ENCODE measurements around the gene RWDD4.

RWDD4 gene

GRCh38 chr4:183599690-183600089 lies 59.3 kb downstream of the RWDD4 start:
- no peaks in the 10 kb centered on the region for H3K36me3 Mint-ChIP-seq (ENCODE audit: low read depth)
- H3K27ac Mint-ChIP-seq = no peak overlapping the region
- H3K27me3 Mint-ChIP-seq = peaks cover 3% of the 10 kb centered on the region
- H3K4me1 Mint-ChIP-seq (ENCODE audit: low read depth) = no peaks in the 10 kb centered on the region
- H3K9me3 Mint-ChIP-seq = no peaks in the 10 kb centered on the region
- H3K4me3 Mint-ChIP-seq = no peak overlapping the region

DNA sequence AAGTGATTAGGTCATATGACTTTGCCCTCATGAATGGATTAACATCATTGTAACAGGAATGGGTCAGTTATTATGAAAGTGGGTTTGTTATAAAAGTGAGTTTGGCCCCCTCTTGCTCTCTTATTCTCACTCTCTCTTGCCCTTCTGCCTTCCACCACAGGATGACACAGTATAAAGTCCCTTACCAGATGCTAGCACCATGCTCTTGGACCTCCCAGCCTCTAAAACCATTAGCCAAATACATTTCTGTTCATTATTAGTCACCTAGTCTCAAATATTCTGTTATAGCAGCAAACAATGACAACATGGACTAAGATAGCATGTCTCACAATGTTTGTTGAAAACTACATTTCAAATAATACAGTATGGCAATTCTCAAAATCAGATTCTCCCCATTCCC lies 59.7 kb downstream of the RWDD4 start:
- Mint-ChIP-seq H3K27ac (no peak overlapping the region), H3K4me1 (ENCODE audit: low read depth) (no peaks in the 10 kb centered on the region), H3K36me3 (ENCODE audit: low read depth) (no peaks in the 10 kb centered on the region), H3K27me3 (peaks cover 3% of the 10 kb centered on the region), H3K4me3 (no peak overlapping the region), H3K9me3 (no peaks in the 10 kb centered on the region)

- H3K27me3 Mint-ChIP-seq = peaks cover 5% of the 10 kb centered on the region
- H3K4me3 Mint-ChIP-seq = no peak overlapping the region
- no peak overlapping the region for H3K27ac Mint-ChIP-seq
- no peaks in the 10 kb centered on the region for H3K9me3 Mint-ChIP-seq
- no peaks in the 10 kb centered on the region for H3K36me3 Mint-ChIP-seq (ENCODE audit: low read depth)
- no peaks in the 10 kb centered on the region for H3K4me1 Mint-ChIP-seq (ENCODE audit: low read depth)
These were observed 62.8 kb downstream of the RWDD4 start for GRCh38 chr4:183596067-183596757.

DNA sequence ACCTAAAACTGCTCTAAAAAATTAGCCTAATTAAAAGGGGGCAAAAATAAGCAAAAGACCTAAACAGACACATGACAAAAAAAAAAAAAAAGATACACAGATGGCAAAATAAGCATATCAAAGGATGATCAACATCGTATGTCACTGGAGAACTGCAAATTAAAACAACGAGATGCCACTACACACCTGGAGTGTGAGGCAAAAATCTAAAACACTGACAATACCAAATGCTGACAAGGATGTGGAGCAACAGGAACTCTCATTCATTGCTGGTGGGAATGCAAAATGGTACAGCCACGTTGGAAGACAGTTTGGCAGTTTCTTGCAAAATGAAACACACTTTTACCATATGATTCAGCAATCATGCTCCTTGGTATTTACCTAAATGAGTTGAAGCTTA lies 64.2 kb downstream of the RWDD4 start:
- Mint-ChIP-seq H3K9me3 (no peaks in the 10 kb centered on the region), H3K36me3 (ENCODE audit: low read depth) (no peaks in the 10 kb centered on the region), H3K27ac (no peak overlapping the region), H3K4me1 (ENCODE audit: low read depth) (no peaks in the 10 kb centered on the region), H3K4me3 (no peak overlapping the region), H3K27me3 (peaks cover 5% of the 10 kb centered on the region)

GRCh38 chr4:183591301-183591700 lies 67.7 kb downstream of the RWDD4 start:
- Mint-ChIP-seq H3K4me1 (ENCODE audit: low read depth) (no peaks in the 10 kb centered on the region), H3K9me3 (no peaks in the 10 kb centered on the region), H3K36me3 (ENCODE audit: low read depth) (no peaks in the 10 kb centered on the region), H3K27ac (no peak overlapping the region), H3K27me3 (peaks cover 5% of the 10 kb centered on the region), H3K4me3 (no peak overlapping the region)
